Fibroblast of villous mesenchyme (primary cell): ENCODE measurements around the gene PLCB3. TPM values are rescaled to one million over a fixed set of nuclear protein-coding genes. Genes with fewer than 3 reads are reported as not detected.

Source experiments
- DNase-seq: peaks from one replicate; pipeline ENCODE4 v3.0.0-alpha.2; 2010; ENCODE audit warnings: low read depth
- H3K4me3 ChIP-seq: 2 replicates; pipeline ENCODE4 v1.5.1; 2011; ENCODE audit warnings: low read depth, mild to moderate bottlenecking, low read length
- total RNA-seq: library from RNA; depleted of rRNA; stranded (reverse); fragments of >200 nt; gene quantifications from 2 replicates; pipeline ENCODE4 v1.2.3, GENCODE V29; 2012
- TF ChIP-seq, protein P1 (sequence below): IDR thresholded peaks from 2 replicates; pipeline ENCODE4 v1.5.1; 2012; ENCODE audit warnings: low read depth, mild to moderate bottlenecking, low read length; ENCODE audit not compliant: insufficient read depth

The PLCB3 gene
- total RNA-seq, 1 donor: 66.5 TPM

DNA sequence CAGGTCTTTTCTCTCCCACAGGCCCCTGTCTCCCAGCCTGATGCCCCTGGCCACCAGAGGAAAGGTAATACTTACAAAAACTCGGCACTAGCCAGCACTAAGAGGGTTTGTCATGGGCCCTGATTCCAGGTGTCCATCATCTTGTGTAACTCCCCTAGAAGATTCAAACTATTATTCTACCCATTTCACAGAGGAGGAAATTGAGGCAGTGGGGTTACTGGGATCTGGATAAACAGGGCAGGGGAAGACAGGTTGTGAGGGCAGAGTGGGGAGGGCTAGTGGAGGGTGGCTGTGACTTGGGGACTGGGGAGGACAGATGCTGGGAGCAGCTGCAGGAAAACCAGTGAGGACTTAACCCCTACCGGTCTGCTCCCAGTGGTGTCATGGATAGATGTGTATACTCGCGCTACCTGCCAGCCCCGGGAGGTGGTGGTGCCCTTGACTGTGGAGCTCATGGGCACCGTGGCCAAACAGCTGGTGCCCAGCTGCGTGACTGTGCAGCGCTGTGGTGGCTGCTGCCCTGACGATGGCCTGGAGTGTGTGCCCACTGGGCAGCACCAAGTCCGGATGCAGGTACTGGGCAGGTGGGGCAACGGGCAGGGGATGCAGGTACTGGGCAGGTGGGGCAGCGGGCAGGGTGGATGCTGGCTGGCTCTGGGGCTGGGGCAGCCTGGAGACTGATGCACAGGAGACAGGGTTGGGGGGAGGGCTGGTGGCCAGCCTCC, 15.7 kb upstream of the PLCB3 start:
- peak overlapping the region; percentile 68 for H3K4me3 ChIP-seq
- TF ChIP-seq, protein P1, sequence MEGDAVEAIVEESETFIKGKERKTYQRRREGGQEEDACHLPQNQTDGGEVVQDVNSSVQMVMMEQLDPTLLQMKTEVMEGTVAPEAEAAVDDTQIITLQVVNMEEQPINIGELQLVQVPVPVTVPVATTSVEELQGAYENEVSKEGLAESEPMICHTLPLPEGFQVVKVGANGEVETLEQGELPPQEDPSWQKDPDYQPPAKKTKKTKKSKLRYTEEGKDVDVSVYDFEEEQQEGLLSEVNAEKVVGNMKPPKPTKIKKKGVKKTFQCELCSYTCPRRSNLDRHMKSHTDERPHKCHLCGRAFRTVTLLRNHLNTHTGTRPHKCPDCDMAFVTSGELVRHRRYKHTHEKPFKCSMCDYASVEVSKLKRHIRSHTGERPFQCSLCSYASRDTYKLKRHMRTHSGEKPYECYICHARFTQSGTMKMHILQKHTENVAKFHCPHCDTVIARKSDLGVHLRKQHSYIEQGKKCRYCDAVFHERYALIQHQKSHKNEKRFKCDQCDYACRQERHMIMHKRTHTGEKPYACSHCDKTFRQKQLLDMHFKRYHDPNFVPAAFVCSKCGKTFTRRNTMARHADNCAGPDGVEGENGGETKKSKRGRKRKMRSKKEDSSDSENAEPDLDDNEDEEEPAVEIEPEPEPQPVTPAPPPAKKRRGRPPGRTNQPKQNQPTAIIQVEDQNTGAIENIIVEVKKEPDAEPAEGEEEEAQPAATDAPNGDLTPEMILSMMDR: no peak
- DNase-seq: no peak

GRCh38 chr11:64237484-64237951, 13.8 kb upstream of the PLCB3 start:
- no peak for DNase-seq
- H3K4me3 ChIP-seq: no peak overlapping the region
- TF ChIP-seq, protein P1: no peak

GRCh38 chr11:64238076-64238475, 13.3 kb upstream of the PLCB3 start:
- no peak overlapping the region for H3K4me3 ChIP-seq
- no peak for DNase-seq
- TF ChIP-seq, protein P1: no peak

GRCh38 chr11:64238999-64239398, 12.3 kb upstream of the PLCB3 start:
- H3K4me3 ChIP-seq: no peak overlapping the region
- DNase-seq: no peak
- TF ChIP-seq, protein P1: no peak

- TF ChIP-seq, protein P1: no peak
- H3K4me3 ChIP-seq: peak overlapping the region; percentile 82
- DNase-seq: no peak
These were observed 11.5 kb upstream of the PLCB3 start for GRCh38 chr11:64239662-64240434.

- peak within 1 kb of the TSS; percentile 90 for H3K4me3 ChIP-seq
- TF ChIP-seq, protein P1: no peak
- peak; percentile 98 for DNase-seq
These were observed 10.7 kb upstream of the PLCB3 start, which contains the start of gene FKBP2 for GRCh38 chr11:64240435-64241240. Gene FKBP2 (plus strand): TSS chr11:64241095. CDS start chr11:64242388, 1,293 bp downstream.
